Measurements from ENCODE around the gene CCDC88C.

- TF ChIP-seq, protein P1, sequence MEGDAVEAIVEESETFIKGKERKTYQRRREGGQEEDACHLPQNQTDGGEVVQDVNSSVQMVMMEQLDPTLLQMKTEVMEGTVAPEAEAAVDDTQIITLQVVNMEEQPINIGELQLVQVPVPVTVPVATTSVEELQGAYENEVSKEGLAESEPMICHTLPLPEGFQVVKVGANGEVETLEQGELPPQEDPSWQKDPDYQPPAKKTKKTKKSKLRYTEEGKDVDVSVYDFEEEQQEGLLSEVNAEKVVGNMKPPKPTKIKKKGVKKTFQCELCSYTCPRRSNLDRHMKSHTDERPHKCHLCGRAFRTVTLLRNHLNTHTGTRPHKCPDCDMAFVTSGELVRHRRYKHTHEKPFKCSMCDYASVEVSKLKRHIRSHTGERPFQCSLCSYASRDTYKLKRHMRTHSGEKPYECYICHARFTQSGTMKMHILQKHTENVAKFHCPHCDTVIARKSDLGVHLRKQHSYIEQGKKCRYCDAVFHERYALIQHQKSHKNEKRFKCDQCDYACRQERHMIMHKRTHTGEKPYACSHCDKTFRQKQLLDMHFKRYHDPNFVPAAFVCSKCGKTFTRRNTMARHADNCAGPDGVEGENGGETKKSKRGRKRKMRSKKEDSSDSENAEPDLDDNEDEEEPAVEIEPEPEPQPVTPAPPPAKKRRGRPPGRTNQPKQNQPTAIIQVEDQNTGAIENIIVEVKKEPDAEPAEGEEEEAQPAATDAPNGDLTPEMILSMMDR (IDR thresholded peaks at IDR 0.05; ENCODE audit: low read length), result no peak
- no peak for TF ChIP-seq EZH2 (IDR thresholded peaks at IDR 0.05; ENCODE audit: borderline replicate concordance, low read length)
Observed at GRCh38 chr14:91288876-91289275, 128.7 kb downstream of the CCDC88C start.
